ENCODE measurements around the gene PIK3AP1. TPM values are rescaled to one million over a fixed set of nuclear protein-coding genes. Genes with fewer than 3 reads are reported as not detected.

PIK3AP1 gene
- total RNA-seq, 4 donors from 2014 or later = 1.7 to 10.6 (median 8.4) TPM

GRCh38 chr10:96651998-96652431 is 68.3 kb downstream of the PIK3AP1 start:
- no peak for DNase-seq
- Histone ChIP-seq H3K4me3 (no peak overlapping the region), H3K4me1 (no peaks in the 10 kb centered on the region), H3K9me3 (no peaks in the 10 kb centered on the region), H3K27me3 (no peaks in the 10 kb centered on the region), H3K27ac (no peak overlapping the region), H3K36me3 (no peaks in the 10 kb centered on the region)
- no peak for TF ChIP-seq POLR2A (IDR thresholded peaks at IDR 0.05)
- no peak for TF ChIP-seq CTCF (IDR thresholded peaks at IDR 0.05)
- intact Hi-C loops (cut with DNase I; ENCODE audit: low total_unique reads) = no loop called here

- Histone ChIP-seq H3K4me3 (no peak overlapping the region), H3K27me3 (no peaks in the 10 kb centered on the region), H3K36me3 (no peaks in the 10 kb centered on the region), H3K27ac (no peak overlapping the region), H3K4me1 (no peaks in the 10 kb centered on the region), H3K9me3 (no peaks in the 10 kb centered on the region)
- TF ChIP-seq POLR2A (IDR thresholded peaks at IDR 0.05) (no peak), CTCF (IDR thresholded peaks at IDR 0.05) (no peak)
- intact Hi-C loops (cut with DNase I; ENCODE audit: low total_unique reads) = no loop called here
- DNase-seq = no peak
Observed at GRCh38 chr10:96650958-96651357, 69.4 kb downstream of the PIK3AP1 start.

- TF ChIP-seq CTCF (IDR thresholded peaks at IDR 0.05) = no peak
- TF ChIP-seq POLR2A (IDR thresholded peaks at IDR 0.05) = no peak
- DNase-seq = no peak
- Histone ChIP-seq H3K4me1 (no peaks in the 10 kb centered on the region), H3K27me3 (no peaks in the 10 kb centered on the region), H3K36me3 (no peaks in the 10 kb centered on the region), H3K4me3 (no peak overlapping the region), H3K27ac (no peak overlapping the region), H3K9me3 (no peaks in the 10 kb centered on the region)
- intact Hi-C loops (cut with DNase I; ENCODE audit: low total_unique reads) = no loop called here
Observed at GRCh38 chr10:96648297-96648696, 72.0 kb downstream of the PIK3AP1 start.

- H3K4me3 ChIP-seq = no peak overlapping the region
- intact Hi-C loops (cut with DNase I; ENCODE audit: low total_unique reads) = no loop called here
- no peaks in the 10 kb centered on the region for H3K9me3 ChIP-seq
- H3K27me3 ChIP-seq = no peaks in the 10 kb centered on the region
- no peak for TF ChIP-seq CTCF (IDR thresholded peaks at IDR 0.05)
- TF ChIP-seq POLR2A (IDR thresholded peaks at IDR 0.05) = no peak
- no peaks in the 10 kb centered on the region for H3K36me3 ChIP-seq
- no peaks in the 10 kb centered on the region for H3K4me1 ChIP-seq
- no peak overlapping the region for H3K27ac ChIP-seq
- DNase-seq = no peak
Observed at GRCh38 chr10:96647466-96647865, 72.8 kb downstream of the PIK3AP1 start.

- DNase-seq = no peak
- TF ChIP-seq POLR2A (IDR thresholded peaks at IDR 0.05) (no peak), CTCF (IDR thresholded peaks at IDR 0.05) (no peak)
- Histone ChIP-seq H3K27ac (no peak overlapping the region), H3K36me3 (no peaks in the 10 kb centered on the region), H3K27me3 (no peaks in the 10 kb centered on the region), H3K9me3 (no peaks in the 10 kb centered on the region), H3K4me3 (no peak overlapping the region), H3K4me1 (no peaks in the 10 kb centered on the region)
- intact Hi-C loops (cut with DNase I; ENCODE audit: low total_unique reads) = no loop called here
Observed at GRCh38 chr10:96646751-96647166, 73.6 kb downstream of the PIK3AP1 start.

Data from uterus (tissue), 4 donors.